ENCODE data around the gene DYSF. TPM values are rescaled to one million over a fixed set of nuclear protein-coding genes. Genes with fewer than 3 reads are reported as not detected.
A peak's percentile ranks its signal among the peaks of the same experiment; 100 is the strongest.

Gene DYSF
- total RNA-seq, 1 experiment from 2014 or later, result 5.5 TPM

DNA sequence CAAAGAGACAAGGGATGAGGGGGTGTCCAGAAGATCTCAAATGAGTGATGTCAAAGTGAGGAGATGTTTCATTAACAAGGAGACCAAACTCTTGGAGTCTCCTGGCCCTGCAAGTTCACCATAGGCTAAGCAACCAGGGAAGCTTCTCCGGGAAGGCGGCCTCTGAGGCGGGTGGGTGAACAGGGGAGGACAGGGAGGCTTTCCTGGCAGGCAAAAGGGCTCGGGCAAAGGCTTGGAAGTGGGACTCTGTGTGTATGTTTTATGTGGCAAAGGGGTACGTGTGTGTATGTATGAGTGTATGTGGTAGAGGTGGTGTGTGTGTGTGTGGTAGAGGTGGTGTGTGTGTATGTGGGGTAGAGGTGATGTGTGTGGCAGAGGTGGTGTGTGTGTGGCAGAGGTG lies 163.9 kb downstream of the DYSF start:
- whole genome bisulfite sequencing (ENCODE audit: extremely low coverage, insufficient read length, low lambda C conversion rate), result 100% methylated on average over 1 of the region's 5 CpGs
- Histone ChIP-seq H4K8ac (replicated peaks; ENCODE audit: insufficient read length, low read depth, low read length) (peak overlapping the region; percentile 37), H3K23me2 (ENCODE audit: insufficient read length, low read depth, low read length, poor library complexity, severe bottlenecking) (no peaks in the 10 kb centered on the region), H3K14ac (ENCODE audit: insufficient read depth, low read length) (no peak overlapping the region; the same call in 1 of the 2 replicates), H3K4me2 (ENCODE audit: insufficient read depth, insufficient read length, low read length) (no peak overlapping the region), H3T11ph (ENCODE audit: low read length) (no peak overlapping the region), H2BK20ac (ENCODE audit: low read depth, low read length, poor library complexity, severe bottlenecking) (no peak overlapping the region), H2BK5ac (ENCODE audit: insufficient read length, low read length) (no peak overlapping the region), H3K27ac (ENCODE audit: insufficient read length, low read depth, low read length) (no peak overlapping the region), H4K91ac (ENCODE audit: insufficient read length, low read depth, low read length) (no peak overlapping the region), H2AK5ac (ENCODE audit: insufficient read length, low read length) (no peak overlapping the region), H3K9ac (ENCODE audit: extremely low read depth, insufficient read length, low read length) (no peak overlapping the region), H2BK15ac (ENCODE audit: low read depth, low read length) (no peak overlapping the region), H4K5ac (ENCODE audit: insufficient read length, low read depth, low read length) (no peak overlapping the region), H3K9me3 (ENCODE audit: control insufficient read depth, low read depth, low read length) (no peaks in the 10 kb centered on the region), H2BK120ac (ENCODE audit: low read depth, low read length, poor library complexity, severe bottlenecking) (no peak overlapping the region), H2AFZ (ENCODE audit: low read length) (no peak overlapping the region), H3K79me2 (ENCODE audit: insufficient read depth, low read length) (no peaks in the 10 kb centered on the region), H3K56ac (ENCODE audit: insufficient read length, low read depth, low read length) (no peak overlapping the region), H3K4ac (ENCODE audit: low read depth, low read length) (no peak overlapping the region), H3K23ac (ENCODE audit: insufficient read length, low read depth, low read length) (no peak overlapping the region), H3K27me3 (ENCODE audit: insufficient read depth, low read length) (no peaks in the 10 kb centered on the region), H4K20me1 (ENCODE audit: control insufficient read depth, insufficient read depth, insufficient read length) (no peaks in the 10 kb centered on the region), H3K18ac (ENCODE audit: insufficient read length, low read depth, low read length) (no peak overlapping the region), H2BK12ac (ENCODE audit: insufficient read length, low read depth, low read length) (no peak overlapping the region), H3K4me1 (ENCODE audit: insufficient read depth, low read length) (no peaks in the 10 kb centered on the region), H3K79me1 (ENCODE audit: insufficient read depth, low read depth, low read length, poor library complexity, severe bottlenecking) (no peaks in the 10 kb centered on the region)
- Mint-ChIP-seq H3K27ac (no peak overlapping the region), H3K9me3 (no peaks in the 10 kb centered on the region), H3K36me3 (ENCODE audit: insufficient read depth in 1 of 3, low read depth in 3 of 3) (peaks cover 0 to 3% (median 0%) of the 10 kb centered on the region in 3 experiments; a peak in 1 of 7 replicates), H3K4me3 (no peak overlapping the region), H3K4me1 (no peaks in the 10 kb centered on the region), H3K27me3 (ENCODE audit: low read depth) (peaks cover 2% of the 10 kb centered on the region; the same call in 1 of the 2 replicates)
- TF ChIP-seq, protein P1, sequence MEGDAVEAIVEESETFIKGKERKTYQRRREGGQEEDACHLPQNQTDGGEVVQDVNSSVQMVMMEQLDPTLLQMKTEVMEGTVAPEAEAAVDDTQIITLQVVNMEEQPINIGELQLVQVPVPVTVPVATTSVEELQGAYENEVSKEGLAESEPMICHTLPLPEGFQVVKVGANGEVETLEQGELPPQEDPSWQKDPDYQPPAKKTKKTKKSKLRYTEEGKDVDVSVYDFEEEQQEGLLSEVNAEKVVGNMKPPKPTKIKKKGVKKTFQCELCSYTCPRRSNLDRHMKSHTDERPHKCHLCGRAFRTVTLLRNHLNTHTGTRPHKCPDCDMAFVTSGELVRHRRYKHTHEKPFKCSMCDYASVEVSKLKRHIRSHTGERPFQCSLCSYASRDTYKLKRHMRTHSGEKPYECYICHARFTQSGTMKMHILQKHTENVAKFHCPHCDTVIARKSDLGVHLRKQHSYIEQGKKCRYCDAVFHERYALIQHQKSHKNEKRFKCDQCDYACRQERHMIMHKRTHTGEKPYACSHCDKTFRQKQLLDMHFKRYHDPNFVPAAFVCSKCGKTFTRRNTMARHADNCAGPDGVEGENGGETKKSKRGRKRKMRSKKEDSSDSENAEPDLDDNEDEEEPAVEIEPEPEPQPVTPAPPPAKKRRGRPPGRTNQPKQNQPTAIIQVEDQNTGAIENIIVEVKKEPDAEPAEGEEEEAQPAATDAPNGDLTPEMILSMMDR (conservative IDR thresholded peaks at IDR 0.05), result no peak
- no peak for DNase-seq

Data from H9 (cell line).